ENCODE measurements around the gene CHST11. TPM values are rescaled to one million over a fixed set of nuclear protein-coding genes. Genes with fewer than 3 reads are reported as not detected.

Gene CHST11
- total RNA-seq, 1 donor from 2014 or later: 1.2 TPM

Other genes with a start within 250 kb of the CHST11 start
- gene TXNRD1, start 241.2 kb upstream of the CHST11 start, total RNA-seq: 49.8 TPM
- gene EID3, start 153.2 kb upstream of the CHST11 start, total RNA-seq: 1.4 TPM

Measured in left lobe of liver (tissue), 1 donor.